ENCODE data around the gene GDAP1L1. TPM values are rescaled to one million over a fixed set of nuclear protein-coding genes. Genes with fewer than 3 reads are reported as not detected.

The GDAP1L1 gene
- polyA plus RNA-seq, 3 donors: not detected

GRCh38 chr20:44328428-44328827 lies 81.3 kb downstream of the GDAP1L1 start:
- Histone ChIP-seq H3K4me2 (replicated peaks; ENCODE audit: extremely low read depth, low read length, poor library complexity, severe bottlenecking) (no peak overlapping the region), H3K27ac (ENCODE audit: low read depth in 1 of 2, low read length in 2 of 2) (no peak overlapping the region), H3K36me3 (replicated peaks in 1 of 2; ENCODE audit: control insufficient read depth in 1 of 2, insufficient read depth in 2 of 2, low read length in 2 of 2) (no peaks in the 10 kb centered on the region), H3K4me3 (replicated peaks in 1 of 3; ENCODE audit: low read depth in 2 of 3, low read length in 3 of 3) (no peak overlapping the region), H3K4me1 (ENCODE audit: control insufficient read depth in 1 of 2, insufficient read depth in 2 of 2, low read length in 2 of 2) (no peaks in the 10 kb centered on the region), H3K9ac (ENCODE audit: insufficient read depth, low read length, poor library complexity, severe bottlenecking) (no peak overlapping the region), H3K79me2 (ENCODE audit: insufficient read depth, low read length) (no peaks in the 10 kb centered on the region), H2AFZ (ENCODE audit: insufficient read depth, low read depth, low read length, poor library complexity, severe bottlenecking) (no peak overlapping the region), H3K9me3 (replicated peaks in 1 of 2; ENCODE audit: control insufficient read depth in 1 of 2, insufficient read depth in 1 of 2, low read length in 2 of 2) (no peaks in the 10 kb centered on the region), H3K27me3 (ENCODE audit: control insufficient read depth in 2 of 2, insufficient read depth in 2 of 2, low read length in 2 of 2) (peaks cover 2 to 21% of the 10 kb centered on the region in 2 donors), H4K20me1 (ENCODE audit: insufficient read depth, low read length) (no peaks in the 10 kb centered on the region)
- Mint-ChIP-seq H3K9me3 (peaks cover 0 to 2% (median 0%) of the 10 kb centered on the region in 7 donors), H3K27me3 (ENCODE audit: low read depth in 3 of 3) (peaks cover 16 to 37% (median 17%) of the 10 kb centered on the region in 3 donors), H3K36me3 (no peaks in the 10 kb centered on the region), H3K27ac (no peak overlapping the region), H3K4me1 (no peaks in the 10 kb centered on the region), H3K4me3 (no peak overlapping the region)
- WGBS (ENCODE audit: insufficient coverage): 87% methylated on average over 1 of the region's 4 CpGs
- DNase-seq: no peak
- no peak for TF ChIP-seq CTCF (IDR thresholded peaks at IDR 0.05)
- intact Hi-C loops (cut with micrococcal nuclease): no loop called here

Other genes starting within 250 kb of the GDAP1L1 start
- not detected for gene JPH2, start 60.1 kb upstream of the GDAP1L1 start, polyA plus RNA-seq
- 10 to 100 TPM; 42.3 to 89.1 (median 45.1) TPM for gene OSER1, start 36.5 kb upstream of the GDAP1L1 start, polyA plus RNA-seq
- gene FITM2, start 63.9 kb downstream of the GDAP1L1 start, polyA plus RNA-seq: 1 to 10 TPM in 1 of 3 donors, under 1 TPM in 2; 0.32 to 2.2 (median 0.69) TPM
- gene R3HDML, start 89.7 kb downstream of the GDAP1L1 start, polyA plus RNA-seq: not detected
- gene HNF4A, start 108.4 kb downstream of the GDAP1L1 start, polyA plus RNA-seq: not detected
- 1 to 10 TPM; 1.5 to 4.9 (median 3.0) TPM for gene TTPAL, start 228.6 kb downstream of the GDAP1L1 start, polyA plus RNA-seq

Data from CD14-positive monocyte (primary cell).